Measurements from ENCODE around the gene NUP54.

The NUP54 gene

DNA sequence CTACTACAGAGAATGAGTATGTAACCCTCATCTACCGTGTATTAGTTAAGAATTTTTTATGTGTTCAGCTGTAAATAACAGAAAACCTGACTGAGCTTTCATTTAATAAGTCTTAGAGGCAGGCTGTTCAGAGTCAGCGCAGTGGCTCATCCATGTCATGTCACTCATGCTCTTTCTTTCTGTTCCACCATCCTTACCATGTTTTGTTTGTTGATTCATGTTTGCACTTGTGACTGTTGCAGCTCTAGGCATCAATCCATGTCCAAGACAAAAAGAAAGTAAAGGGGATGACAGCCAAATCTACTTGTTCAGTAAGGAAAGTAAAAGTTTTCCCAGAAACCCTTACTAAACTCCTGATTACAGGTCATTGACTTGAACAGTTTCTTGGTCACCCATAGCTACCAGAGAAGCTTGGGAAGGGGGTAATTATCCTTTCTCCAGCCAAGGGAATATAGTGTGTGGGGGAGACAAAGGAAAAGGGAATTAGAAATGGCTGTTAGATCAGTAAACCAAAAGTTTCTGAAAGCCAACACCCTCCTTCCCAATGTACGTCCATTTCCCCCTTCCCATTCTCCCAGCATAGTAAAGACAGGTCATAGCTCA is 64.7 kb downstream of the NUP54 start:
- TF ChIP-seq TAF1 (IDR thresholded peaks at IDR 0.05; ENCODE audit: borderline replicate concordance, insufficient read depth, low read length) (no peak), POLR2AphosphoS5 (IDR thresholded peaks at IDR 0.05; ENCODE audit: low read depth, low read length) (no peak), FOXP2 (optimal IDR thresholded peaks at IDR 0.05; ENCODE audit: borderline replicate concordance, extremely low read depth, extremely low read length, insufficient read depth) (no peak), SIN3A (IDR thresholded peaks at IDR 0.05; ENCODE audit: borderline replicate concordance, insufficient read depth, low read length) (no peak)
- TF ChIP-seq, protein P1, sequence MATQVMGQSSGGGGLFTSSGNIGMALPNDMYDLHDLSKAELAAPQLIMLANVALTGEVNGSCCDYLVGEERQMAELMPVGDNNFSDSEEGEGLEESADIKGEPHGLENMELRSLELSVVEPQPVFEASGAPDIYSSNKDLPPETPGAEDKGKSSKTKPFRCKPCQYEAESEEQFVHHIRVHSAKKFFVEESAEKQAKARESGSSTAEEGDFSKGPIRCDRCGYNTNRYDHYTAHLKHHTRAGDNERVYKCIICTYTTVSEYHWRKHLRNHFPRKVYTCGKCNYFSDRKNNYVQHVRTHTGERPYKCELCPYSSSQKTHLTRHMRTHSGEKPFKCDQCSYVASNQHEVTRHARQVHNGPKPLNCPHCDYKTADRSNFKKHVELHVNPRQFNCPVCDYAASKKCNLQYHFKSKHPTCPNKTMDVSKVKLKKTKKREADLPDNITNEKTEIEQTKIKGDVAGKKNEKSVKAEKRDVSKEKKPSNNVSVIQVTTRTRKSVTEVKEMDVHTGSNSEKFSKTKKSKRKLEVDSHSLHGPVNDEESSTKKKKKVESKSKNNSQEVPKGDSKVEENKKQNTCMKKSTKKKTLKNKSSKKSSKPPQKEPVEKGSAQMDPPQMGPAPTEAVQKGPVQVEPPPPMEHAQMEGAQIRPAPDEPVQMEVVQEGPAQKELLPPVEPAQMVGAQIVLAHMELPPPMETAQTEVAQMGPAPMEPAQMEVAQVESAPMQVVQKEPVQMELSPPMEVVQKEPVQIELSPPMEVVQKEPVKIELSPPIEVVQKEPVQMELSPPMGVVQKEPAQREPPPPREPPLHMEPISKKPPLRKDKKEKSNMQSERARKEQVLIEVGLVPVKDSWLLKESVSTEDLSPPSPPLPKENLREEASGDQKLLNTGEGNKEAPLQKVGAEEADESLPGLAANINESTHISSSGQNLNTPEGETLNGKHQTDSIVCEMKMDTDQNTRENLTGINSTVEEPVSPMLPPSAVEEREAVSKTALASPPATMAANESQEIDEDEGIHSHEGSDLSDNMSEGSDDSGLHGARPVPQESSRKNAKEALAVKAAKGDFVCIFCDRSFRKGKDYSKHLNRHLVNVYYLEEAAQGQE (IDR thresholded peaks at IDR 0.05; ENCODE audit: insufficient read depth in 1 of 2, low read depth in 2 of 2, low read length in 2 of 2): no peak

DNA sequence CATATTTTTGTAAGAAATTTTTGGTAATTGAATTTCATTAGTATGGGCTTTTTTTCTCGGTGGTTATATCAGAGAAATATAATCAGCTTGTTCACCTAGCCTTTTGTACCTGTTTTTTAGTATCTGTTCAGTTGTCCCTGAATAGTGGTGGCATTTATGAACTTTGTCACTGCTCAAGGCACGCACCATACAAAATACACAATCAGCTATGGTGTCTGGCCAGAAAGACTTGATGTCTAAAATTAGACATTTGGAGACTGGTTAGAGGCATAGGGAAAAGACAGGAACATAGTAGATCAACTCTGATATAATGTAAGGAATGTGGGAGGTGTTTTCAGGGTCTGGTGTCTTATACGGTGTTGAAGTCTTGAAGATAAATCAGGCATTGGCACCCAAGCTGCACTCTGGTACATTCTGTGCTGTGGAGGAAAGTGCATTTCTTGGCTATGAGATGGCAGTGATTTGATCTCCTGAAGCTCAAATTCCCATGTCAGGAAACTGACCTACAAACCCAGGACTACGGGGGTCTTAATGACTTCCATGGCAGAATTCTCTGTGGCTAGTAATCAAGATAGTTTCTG is 70.1 kb downstream of the NUP54 start:
- no peak for TF ChIP-seq POLR2AphosphoS5 (IDR thresholded peaks at IDR 0.05; ENCODE audit: low read depth, low read length)
- TF ChIP-seq FOXP2 (optimal IDR thresholded peaks at IDR 0.05; ENCODE audit: borderline replicate concordance, extremely low read depth, extremely low read length, insufficient read depth): no peak
- no peak for TF ChIP-seq TAF1 (IDR thresholded peaks at IDR 0.05; ENCODE audit: borderline replicate concordance, insufficient read depth, low read length)
- no peak for TF ChIP-seq SIN3A (IDR thresholded peaks at IDR 0.05; ENCODE audit: borderline replicate concordance, insufficient read depth, low read length)
- TF ChIP-seq, protein P1 (IDR thresholded peaks at IDR 0.05; ENCODE audit: insufficient read depth in 1 of 2, low read depth in 2 of 2, low read length in 2 of 2): no peak

DNA sequence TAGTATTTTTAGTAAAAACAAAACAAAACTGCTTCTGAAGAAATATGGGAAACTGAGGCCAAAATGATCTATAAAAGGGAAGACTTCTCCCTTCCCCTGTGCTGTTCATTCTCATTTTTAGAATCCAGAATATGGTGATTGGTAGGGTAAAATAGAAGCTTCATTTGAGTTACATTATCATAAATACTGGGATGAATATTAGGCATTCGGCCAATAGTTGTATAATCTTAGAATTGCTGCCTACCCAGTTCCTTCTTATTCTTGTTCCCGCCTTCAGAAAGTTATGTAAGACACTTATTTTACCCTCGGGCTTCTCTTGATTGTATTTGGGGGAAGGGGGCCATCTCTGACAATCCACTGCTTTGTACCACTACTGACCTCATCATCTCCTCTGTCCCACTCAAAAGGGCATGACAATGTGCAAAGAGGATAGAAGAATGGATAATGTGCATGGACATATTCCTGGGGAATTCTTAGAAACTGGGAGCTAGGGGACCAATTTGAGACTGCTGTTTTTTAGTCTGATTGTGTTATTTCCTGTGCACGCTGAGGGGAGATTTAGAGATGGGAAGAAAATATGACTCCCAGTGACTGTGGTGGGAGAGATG is 73.1 kb downstream of the NUP54 start:
- no peak for TF ChIP-seq FOXP2 (optimal IDR thresholded peaks at IDR 0.05; ENCODE audit: borderline replicate concordance, extremely low read depth, extremely low read length, insufficient read depth)
- TF ChIP-seq SIN3A (IDR thresholded peaks at IDR 0.05; ENCODE audit: borderline replicate concordance, insufficient read depth, low read length): no peak
- no peak for TF ChIP-seq POLR2AphosphoS5 (IDR thresholded peaks at IDR 0.05; ENCODE audit: low read depth, low read length)
- TF ChIP-seq, protein P1 (IDR thresholded peaks at IDR 0.05; ENCODE audit: insufficient read depth in 1 of 2, low read depth in 2 of 2, low read length in 2 of 2): no peak
- no peak for TF ChIP-seq TAF1 (IDR thresholded peaks at IDR 0.05; ENCODE audit: borderline replicate concordance, insufficient read depth, low read length)

DNA sequence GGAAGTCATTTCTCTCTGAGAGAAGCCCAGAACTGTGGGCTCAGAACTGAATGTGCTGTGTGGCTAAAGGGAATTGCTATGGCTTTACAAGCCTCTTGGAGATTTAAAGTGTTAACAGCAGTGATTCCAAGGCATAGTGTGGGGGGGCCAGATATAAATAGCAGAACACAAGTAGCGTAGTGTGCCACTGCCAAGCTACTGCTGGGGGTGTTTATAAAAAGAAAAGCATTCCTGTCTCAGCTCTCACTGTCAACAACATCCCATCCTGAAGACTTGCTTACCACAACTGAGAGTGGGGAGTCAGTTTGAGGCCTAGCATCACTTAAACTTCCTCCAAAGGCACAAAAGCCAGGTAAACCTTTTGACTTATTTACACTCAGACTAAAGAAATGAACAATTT is 73.7 kb downstream of the NUP54 start, which contains the start of gene ART3:
Gene ART3 (plus strand): TSS at position 242 of the 400 bp plus-strand sequence. CDS start 1,181 bp downstream, outside the sequence.
- TF ChIP-seq, protein P1 (IDR thresholded peaks at IDR 0.05; ENCODE audit: insufficient read depth in 1 of 2, low read depth in 2 of 2, low read length in 2 of 2): no peak
- no peak for TF ChIP-seq POLR2AphosphoS5 (IDR thresholded peaks at IDR 0.05; ENCODE audit: low read depth, low read length)
- TF ChIP-seq SIN3A (IDR thresholded peaks at IDR 0.05; ENCODE audit: borderline replicate concordance, insufficient read depth, low read length): no peak
- TF ChIP-seq TAF1 (IDR thresholded peaks at IDR 0.05; ENCODE audit: borderline replicate concordance, insufficient read depth, low read length): no peak
- TF ChIP-seq FOXP2 (optimal IDR thresholded peaks at IDR 0.05; ENCODE audit: borderline replicate concordance, extremely low read depth, extremely low read length, insufficient read depth): no peak
